Measurements from ENCODE around the gene SNRPE.

SNRPE gene

DNA sequence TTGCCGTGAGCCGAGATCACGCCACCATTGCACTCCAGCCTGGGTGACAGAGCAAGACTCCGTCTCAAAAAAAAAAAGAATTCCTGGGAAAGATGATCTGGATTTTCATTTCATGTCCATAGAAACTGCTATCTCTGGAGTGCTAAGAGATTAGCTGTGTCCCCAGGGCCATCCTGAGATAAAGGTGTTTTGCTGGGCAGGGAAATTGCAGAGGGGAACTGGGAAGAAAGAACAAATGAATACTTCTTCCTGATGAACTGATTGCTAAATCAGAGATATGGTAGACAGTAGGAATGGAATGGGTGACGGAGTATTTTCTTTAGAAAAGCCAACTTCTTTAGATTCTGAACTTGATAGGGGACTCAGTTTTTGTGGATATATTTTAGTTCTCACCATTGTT, 19.2 kb downstream of the SNRPE start:
- TF ChIP-seq POLR2AphosphoS5 (IDR thresholded peaks at IDR 0.05; ENCODE audit: low read depth, low read length) (no peak), FOXP2 (optimal IDR thresholded peaks at IDR 0.05; ENCODE audit: borderline replicate concordance, extremely low read depth, extremely low read length, insufficient read depth) (no peak), TAF1 (IDR thresholded peaks at IDR 0.05; ENCODE audit: borderline replicate concordance, insufficient read depth, low read length) (no peak), SIN3A (IDR thresholded peaks at IDR 0.05; ENCODE audit: borderline replicate concordance, insufficient read depth, low read length) (no peak)
- TF ChIP-seq, protein P1, sequence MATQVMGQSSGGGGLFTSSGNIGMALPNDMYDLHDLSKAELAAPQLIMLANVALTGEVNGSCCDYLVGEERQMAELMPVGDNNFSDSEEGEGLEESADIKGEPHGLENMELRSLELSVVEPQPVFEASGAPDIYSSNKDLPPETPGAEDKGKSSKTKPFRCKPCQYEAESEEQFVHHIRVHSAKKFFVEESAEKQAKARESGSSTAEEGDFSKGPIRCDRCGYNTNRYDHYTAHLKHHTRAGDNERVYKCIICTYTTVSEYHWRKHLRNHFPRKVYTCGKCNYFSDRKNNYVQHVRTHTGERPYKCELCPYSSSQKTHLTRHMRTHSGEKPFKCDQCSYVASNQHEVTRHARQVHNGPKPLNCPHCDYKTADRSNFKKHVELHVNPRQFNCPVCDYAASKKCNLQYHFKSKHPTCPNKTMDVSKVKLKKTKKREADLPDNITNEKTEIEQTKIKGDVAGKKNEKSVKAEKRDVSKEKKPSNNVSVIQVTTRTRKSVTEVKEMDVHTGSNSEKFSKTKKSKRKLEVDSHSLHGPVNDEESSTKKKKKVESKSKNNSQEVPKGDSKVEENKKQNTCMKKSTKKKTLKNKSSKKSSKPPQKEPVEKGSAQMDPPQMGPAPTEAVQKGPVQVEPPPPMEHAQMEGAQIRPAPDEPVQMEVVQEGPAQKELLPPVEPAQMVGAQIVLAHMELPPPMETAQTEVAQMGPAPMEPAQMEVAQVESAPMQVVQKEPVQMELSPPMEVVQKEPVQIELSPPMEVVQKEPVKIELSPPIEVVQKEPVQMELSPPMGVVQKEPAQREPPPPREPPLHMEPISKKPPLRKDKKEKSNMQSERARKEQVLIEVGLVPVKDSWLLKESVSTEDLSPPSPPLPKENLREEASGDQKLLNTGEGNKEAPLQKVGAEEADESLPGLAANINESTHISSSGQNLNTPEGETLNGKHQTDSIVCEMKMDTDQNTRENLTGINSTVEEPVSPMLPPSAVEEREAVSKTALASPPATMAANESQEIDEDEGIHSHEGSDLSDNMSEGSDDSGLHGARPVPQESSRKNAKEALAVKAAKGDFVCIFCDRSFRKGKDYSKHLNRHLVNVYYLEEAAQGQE (IDR thresholded peaks at IDR 0.05; ENCODE audit: insufficient read depth in 1 of 2, low read depth in 2 of 2, low read length in 2 of 2) = no peak

GRCh38 chr1:203888807-203889251, 27.4 kb downstream of the SNRPE start:
- TF ChIP-seq POLR2AphosphoS5 (IDR thresholded peaks at IDR 0.05; ENCODE audit: low read depth, low read length) = no peak
- TF ChIP-seq, protein P1 (IDR thresholded peaks at IDR 0.05; ENCODE audit: insufficient read depth in 1 of 2, low read depth in 2 of 2, low read length in 2 of 2) = no peak
- no peak for TF ChIP-seq SIN3A (IDR thresholded peaks at IDR 0.05; ENCODE audit: borderline replicate concordance, insufficient read depth, low read length)
- TF ChIP-seq FOXP2 (optimal IDR thresholded peaks at IDR 0.05; ENCODE audit: borderline replicate concordance, extremely low read depth, extremely low read length, insufficient read depth) = no peak
- no peak for TF ChIP-seq TAF1 (IDR thresholded peaks at IDR 0.05; ENCODE audit: borderline replicate concordance, insufficient read depth, low read length)

DNA sequence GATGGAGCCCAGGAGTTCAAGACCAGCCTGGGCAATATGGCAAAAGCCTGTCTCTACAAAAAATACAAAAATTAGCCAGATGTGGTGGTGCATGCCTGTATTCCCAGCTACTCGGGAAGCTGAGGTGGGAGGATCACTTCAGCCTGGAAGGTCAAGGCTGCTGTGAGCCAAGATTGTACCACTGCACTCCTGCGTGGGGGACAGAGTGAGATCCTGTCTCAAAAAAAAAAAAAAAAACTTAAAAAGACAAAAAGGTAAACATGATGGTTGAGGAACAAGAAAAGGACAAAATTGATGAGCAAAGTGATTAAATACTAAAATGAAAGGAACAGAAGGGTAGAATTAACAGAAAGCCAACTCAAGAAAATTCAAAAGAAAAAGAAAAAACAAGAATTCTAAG, 30.6 kb downstream of the SNRPE start:
- TF ChIP-seq FOXP2 (optimal IDR thresholded peaks at IDR 0.05; ENCODE audit: borderline replicate concordance, extremely low read depth, extremely low read length, insufficient read depth) = no peak
- TF ChIP-seq POLR2AphosphoS5 (IDR thresholded peaks at IDR 0.05; ENCODE audit: low read depth, low read length) = no peak
- TF ChIP-seq, protein P1 (IDR thresholded peaks at IDR 0.05; ENCODE audit: insufficient read depth in 1 of 2, low read depth in 2 of 2, low read length in 2 of 2) = no peak
- no peak for TF ChIP-seq SIN3A (IDR thresholded peaks at IDR 0.05; ENCODE audit: borderline replicate concordance, insufficient read depth, low read length)
- no peak for TF ChIP-seq TAF1 (IDR thresholded peaks at IDR 0.05; ENCODE audit: borderline replicate concordance, insufficient read depth, low read length)

DNA sequence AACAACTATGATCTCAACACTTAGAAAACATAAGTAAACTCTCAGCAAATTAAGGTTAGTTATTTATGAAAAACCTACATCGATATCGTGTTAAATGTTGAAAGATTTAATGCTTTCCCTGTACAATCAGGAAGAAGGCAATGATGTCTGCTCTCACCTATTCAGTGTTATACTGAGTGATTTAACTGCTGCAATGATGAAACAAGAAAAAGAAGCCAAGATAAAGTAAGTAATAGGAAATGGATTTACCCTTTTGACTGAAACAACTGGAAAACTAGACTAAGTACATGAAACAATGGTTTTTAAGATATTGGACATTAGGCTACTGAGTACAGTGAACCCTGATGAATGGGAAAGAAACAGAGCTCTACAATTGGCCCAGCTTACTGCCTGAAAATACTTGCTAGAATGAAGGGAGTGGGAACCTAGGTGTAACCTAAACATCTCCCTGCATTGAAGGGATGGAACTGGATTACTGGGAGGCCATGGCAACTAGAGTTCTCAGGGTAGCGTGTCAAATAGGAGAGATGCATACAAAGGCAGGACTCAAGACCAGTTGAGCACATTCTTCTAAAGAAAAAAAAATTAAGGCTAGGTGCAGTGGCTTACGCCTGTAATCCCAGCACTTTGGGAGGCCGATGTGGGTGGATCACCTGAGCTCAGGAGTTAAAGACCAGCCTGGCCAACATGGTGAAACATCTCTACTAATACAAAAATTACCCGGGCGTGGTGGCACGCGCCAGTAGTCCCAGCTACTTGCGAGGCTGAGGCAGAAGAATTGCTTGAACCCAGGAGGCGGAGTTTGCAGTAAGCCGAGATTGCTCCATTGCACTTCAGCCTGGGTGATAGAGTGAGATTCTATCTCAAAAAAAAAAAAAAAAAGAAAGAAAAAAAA, 37.3 kb downstream of the SNRPE start:
- TF ChIP-seq FOXP2 (optimal IDR thresholded peaks at IDR 0.05; ENCODE audit: borderline replicate concordance, extremely low read depth, extremely low read length, insufficient read depth) (no peak), TAF1 (IDR thresholded peaks at IDR 0.05; ENCODE audit: borderline replicate concordance, insufficient read depth, low read length) (no peak), SIN3A (IDR thresholded peaks at IDR 0.05; ENCODE audit: borderline replicate concordance, insufficient read depth, low read length) (no peak), POLR2AphosphoS5 (IDR thresholded peaks at IDR 0.05; ENCODE audit: low read depth, low read length) (no peak)
- TF ChIP-seq, protein P1 (IDR thresholded peaks at IDR 0.05; ENCODE audit: insufficient read depth in 1 of 2, low read depth in 2 of 2, low read length in 2 of 2) = no peak
